Activated T-helper 1 cell treated with anti-CD3 and anti-CD28 coated beads, Interleukin-2, amount 50 U/mL, for 16 hours (primary cell): Measurements from ENCODE around the gene ZNF644.
A peak's percentile ranks its signal among the peaks of the same experiment; 100 is the strongest.
"Not testable (repeated sequence)": the region's sequence is repeated elsewhere in the genome, so short reads cannot be mapped to it uniquely, and the experiment has no call there.

ENCODE experiments used
- DNase-seq, 2 donors: peaks; one replicate each; pipeline ENCODE4 v3.0.0-alpha.2; 2020; ENCODE audit warnings: low read depth in 1 of 2, low spot score in 1 of 2

ZNF644 gene

DNA sequence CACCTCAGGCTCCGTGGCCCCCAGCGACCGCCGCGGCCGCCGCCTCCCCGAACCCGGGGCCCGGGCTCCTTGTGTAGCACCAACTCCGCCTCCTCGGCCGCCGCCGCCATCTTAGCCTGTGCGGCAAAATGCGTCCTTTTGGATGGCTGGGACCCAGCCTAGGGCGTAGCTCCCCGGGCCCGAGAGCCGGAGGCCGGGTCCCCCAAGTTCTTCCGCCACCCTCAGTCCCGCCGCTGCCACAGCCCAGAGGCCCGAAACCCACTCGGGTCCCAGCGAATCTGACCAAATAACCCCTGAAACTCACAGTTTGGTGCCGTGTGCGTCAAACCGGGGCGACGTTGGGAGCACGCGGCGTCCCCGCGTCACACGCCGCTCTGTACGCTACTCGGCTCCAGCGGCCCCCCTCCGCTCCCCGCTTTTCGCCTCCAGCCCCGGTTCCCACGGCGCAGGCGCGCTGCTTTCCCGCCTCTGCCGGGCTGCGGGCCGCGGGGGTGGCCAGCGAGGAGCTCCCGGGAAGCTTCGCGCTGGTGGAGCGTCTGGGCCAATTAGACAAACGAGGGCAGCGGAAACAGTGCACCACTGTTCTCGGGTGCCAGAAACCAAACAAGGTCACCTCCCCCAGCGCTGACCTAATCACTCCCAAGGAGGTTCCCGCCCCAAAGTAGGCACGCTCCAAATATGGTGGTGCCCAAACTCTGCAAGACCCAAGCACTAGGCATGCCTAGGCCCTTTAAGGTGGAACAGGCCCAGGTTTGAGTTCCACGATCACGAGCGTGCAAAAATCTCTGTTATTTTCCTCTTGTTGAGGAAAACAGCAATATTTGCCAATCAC, at the start of gene ZNF644:
Gene ZNF644, minus strand, starts transcription at position 350 of the 832 bp plus-strand sequence. CDS start 39,682 bp downstream, outside the sequence.
- peak; percentile 72 to 81 for DNase-seq

DNA sequence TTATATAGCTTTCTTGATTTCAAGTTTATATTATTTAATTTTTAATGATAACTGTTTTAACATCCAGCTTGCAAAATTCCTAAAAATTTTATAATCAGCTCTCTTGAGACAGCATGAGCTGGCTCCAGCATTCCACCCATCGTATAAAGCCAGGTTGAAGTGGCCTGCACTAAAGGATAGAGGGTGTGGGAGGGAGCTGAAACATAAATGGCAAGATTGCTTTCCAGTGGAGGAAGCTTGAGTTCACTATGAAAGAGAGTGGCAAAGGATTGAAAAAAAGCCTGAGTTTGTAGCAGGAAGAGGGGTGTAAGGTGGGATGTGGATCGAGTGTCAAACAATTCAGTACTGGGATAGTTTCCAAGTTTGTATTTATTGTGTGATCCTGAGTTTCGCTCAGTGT, 48.5 kb upstream of the ZNF644 start:
- no peak for DNase-seq

DNA sequence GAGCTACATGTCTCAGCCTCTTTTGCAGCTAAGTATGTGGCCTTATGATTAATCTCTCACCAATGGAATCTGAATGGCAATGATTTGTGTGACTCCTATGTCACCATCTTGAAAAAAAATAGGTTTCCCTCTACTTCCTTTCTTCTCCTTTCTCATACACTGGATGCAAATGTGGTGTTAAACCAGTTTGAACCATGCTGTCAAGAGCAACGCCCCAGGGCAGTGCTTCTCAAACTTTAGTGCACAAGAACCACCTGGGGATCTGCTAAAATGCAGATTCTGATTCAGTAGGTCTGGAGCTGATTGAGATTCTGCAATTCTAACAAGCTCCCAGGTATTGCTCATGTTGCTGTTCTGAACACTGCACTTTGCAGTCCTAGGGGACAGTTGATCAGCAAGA, 44.7 kb upstream of the ZNF644 start:
- DNase-seq, result no peak

DNA sequence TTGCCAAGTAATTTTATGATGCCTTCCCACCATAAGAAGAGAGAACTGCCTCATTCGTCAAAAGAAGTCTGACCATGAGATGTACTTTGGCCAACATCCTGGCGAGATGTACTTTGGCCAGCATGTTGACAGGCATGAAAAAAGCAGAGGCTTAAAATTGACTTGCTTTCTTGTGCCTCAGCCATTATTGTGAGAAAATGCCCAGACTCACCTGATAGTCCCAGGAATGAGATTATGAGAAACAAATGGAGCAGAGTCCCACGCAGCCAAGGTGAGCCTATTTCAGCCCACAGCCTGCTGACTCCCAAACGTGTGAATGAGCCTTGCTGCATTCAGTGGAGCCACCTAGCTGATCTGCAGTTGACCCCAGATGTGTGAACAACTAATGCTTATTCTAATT, 43.5 kb upstream of the ZNF644 start:
- no peak for DNase-seq

DNA sequence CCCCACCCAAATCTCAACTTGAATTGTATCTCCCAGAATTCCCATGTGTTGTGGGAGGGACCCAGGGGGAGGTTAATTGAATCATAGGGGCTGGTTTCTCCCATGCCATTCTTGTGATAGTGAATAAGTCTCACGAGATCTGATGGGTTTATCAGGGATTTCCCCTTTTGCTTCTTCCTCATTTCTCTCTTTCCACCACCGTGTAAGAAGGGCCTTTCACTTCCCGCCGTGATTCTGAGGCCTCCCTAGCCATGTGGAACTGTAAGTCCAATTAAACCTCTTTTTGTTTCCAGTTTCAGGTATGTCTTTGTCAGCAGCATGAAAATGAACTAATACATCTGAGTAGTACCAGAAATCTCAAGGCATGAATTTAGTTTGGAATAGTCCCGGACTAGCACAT, 41.6 kb upstream of the ZNF644 start:
- not testable (repeated sequence) for DNase-seq

DNA sequence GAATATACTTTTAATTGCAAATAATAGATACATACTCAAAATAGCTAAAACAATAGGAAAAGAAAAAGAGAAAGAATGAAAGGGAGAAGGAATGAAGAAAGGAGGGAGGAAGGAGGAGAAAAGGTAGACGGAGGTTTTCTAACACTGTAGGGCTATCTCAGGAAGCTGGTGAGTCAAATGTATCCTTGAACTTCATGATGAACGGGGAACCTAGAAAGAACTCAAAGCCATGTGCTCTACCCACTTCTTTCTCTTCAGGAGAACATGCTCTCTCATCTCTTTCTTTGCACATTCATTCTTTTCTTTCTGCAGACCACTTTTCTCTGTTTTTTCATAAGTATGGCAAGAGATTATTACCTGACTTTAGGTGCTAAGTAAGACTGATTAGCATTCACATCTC, 37.3 kb upstream of the ZNF644 start:
- no peak for DNase-seq

DNA sequence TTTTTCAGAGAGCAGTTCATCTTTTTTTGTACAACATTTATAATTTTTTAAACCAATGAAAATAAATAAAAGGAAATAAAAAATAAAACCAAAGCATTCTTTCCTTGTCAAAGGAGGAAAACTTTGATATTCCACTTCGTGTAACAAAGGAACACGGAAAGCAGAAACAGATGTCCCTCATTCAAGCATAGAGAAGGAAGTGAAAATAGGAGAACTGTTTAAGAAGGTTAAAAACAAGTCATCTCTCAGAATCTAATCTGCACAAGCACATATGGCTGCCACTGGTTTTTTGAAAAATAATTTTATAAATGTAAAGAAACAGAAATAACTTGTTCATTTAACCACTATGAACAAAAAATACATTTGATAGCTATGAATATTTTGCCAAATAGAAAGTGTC, 35.9 kb upstream of the ZNF644 start:
- DNase-seq, result no peak

DNA sequence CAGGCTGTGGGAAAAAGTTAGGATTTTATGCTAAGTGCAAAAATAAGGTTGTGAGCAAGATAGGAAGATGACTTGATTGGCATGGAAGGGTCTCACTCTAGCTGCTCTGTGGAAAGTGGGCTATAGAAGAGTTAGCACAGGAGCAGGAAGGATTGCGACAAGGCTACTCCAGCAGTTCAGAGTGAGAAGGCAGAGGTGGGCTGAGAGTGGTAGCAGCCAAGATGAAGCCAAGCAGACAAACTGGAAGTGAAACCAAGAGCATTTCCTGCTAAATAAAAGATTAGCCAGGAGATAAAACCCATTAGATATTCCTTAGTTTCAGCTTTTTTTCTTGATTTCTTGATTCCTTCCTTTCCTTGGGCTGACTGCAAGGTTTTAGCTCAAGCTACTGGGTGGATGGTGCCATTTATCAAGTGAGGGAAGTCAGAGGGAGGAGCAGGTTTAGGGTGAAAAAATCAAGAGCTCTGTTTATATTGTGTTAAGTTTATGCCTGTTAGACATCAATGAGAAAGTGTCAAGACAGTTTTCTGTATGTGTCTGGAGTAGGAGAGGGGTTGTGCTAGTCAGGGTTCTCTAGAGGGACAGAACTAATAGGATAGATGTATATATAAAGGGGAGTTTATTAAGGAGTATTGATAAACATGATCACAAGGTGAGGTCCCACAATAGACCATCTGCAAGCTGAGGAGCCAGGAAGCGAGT, 33.1 kb upstream of the ZNF644 start:
- DNase-seq, result no peak

DNA sequence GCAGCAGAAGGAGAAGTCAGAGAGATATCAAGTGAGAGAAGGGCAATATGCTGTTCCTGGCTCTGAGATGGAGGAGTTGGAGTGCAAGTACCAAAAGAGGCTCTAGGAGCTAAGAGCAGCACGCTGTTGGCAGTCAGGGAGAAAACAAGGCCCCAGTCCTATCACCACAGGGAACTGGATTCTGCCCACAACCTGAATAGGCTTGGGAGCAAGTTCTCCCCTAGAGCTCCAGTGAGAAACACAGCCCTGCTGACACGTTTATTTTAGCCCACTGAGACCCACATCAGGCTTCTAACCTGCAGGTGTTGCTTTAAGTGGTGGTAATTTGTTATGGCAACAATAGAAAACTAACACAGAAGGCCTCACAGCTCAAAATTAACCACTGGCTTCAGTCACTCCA, 31.8 kb upstream of the ZNF644 start:
- DNase-seq, result no peak

DNA sequence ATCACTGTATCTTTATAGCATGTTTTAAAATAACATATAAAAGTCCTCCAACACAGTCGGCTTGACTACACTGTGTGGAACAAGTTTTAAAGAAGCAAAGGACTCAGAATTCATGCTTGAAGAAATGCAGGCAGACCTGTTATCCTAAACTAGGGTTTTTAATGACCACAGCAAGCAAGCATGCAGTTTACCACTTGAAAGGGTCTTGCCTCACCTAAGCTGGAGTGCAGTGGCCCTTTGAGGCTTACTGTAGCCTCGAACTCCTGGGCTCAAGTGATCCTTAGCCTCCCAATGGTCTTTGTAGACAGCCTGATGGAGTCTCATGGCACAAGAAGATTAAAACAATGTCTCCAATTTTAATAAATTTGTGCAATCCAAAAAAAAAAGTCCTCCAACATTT, 27.7 kb upstream of the ZNF644 start:
- not testable (repeated sequence) for DNase-seq

DNA sequence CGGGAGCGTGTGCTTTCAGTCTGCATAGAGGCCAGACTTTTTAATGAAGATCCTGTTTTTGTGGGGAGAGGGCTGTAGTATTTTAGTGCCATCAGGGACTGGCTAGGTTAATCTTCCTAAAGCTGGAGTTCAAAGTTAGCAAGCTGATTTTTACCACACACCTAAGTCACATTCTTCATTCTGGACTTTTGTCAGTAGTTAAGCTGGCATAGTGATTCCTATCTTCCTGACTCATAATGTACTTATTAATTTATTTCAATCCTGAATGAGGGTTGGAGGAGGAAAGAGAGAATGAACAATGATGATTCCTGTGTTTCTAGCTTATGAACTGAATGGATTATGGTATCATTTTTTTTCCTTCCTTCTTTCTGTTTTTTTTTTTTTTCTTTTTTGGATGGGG, 24.9 kb upstream of the ZNF644 start:
- no peak for DNase-seq

DNA sequence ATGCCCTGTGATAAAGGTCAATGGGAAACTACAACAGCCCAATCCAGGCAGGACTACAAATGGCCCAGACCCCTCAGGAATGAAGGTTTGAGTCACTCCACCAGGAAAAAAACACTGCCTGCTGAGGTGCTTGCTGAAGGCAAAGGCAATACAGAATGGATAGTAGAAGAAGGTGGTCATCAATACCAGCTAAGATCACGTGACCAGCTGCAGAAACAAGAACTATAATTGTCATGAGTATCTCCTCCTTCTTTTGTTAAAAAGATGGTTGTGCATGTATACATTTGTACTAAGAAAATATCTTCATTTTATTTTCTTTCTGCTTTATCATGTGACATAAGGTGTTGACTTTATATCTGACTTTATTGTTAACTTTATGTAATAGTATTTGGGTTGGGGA, 23.4 kb upstream of the ZNF644 start:
- no peak for DNase-seq

DNA sequence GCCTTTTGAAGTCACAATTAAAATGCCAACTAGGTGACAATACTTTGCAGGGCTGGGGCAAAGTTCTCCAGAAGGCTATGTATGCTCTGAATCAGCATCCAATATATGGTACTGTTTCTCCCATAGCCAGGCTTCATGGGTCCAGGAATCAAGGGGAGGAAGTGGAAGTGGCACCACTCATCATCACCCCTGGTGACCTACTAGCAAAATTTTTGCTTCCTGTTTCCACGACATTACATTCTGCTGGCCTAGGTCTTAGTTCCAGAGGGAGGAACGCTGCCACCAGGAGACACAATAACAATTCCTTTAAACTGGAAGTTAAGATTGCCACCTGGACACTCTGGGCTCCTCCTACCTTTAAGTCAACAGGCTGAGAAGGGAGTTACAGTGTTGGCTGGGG, 22.9 kb upstream of the ZNF644 start:
- DNase-seq, result not testable (repeated sequence)

DNA sequence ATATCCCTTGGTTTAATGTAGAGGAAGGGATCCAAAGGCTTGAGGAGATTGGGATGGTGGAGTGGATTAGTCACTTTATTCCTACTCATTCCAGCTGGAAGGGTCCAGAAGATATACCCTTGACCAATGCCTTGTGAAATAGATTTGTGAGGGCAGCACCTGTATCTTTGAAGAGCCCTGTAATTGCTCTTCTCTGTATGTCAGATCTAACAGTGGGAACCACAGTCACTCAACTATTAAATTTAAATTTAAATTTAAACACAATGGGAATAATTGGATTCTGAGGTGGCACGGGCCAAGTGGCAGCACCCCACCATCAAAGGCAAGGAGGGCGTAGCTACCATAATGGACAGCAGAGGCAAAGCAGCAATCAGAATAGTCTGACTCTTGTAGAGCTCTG, 20.5 kb upstream of the ZNF644 start:
- DNase-seq, result not testable (repeated sequence)

DNA sequence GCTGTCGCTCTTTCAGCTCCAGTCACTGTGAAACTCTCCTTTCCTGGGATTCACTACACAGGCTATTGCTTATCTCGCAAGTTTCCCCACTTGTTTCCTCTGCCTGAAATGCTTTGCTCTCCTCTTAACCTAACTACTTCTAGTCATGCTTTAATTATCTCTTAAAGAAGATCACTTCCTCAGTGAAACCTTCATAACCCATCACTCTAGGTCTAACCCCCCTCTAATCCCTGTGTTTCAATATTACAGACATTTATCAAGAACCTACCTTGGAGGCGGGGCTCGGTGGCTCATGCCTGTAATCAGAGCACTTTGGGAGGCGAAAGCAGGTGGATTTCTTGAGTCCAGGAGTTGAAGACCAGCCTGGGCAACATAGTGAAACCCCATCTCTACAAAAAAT, 16.7 kb upstream of the ZNF644 start:
- no peak for DNase-seq

DNA sequence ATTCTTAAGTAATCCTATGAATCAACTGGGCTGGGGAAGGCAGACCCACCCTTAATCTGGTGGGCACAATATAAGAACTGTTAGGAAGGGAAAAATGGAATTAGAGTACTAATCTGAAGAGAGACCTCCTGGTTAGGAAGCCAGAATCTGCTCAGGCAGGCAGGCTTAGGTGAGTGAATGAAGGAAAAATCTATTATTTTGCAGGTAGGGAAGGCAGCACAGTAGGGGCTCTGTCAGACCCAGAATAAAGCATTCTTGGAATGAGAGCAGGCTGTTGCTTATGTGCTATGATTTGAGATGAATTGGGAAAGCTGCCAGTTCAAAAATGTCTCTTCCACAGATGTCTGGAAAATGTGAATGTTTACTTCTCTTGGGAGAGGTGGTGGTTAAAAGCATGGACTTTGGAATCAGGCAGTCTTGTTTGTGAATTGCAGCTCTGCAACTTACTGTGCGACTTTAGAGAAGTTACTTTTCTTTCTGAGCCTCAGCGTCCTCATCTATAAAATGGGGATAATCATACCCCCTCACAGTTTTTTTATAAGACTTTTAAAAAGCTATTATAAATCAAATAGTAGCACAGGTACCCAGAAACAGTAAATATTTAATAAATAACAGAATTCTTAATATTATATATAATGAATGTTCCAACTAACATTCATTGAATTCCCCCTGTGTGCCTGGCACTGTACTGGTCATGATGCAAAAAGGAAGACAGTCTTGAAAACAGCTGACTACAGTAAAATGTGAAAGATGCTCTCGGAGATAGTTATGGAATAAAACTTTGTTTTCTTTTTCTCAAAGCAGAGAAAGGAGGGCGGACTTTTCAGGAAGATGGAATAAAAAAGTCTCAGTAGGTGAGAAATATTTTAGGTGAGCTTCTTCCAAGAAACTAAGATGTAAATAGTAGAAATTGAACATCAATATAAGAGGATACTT, 15.3 kb upstream of the ZNF644 start:
- no peak for DNase-seq

DNA sequence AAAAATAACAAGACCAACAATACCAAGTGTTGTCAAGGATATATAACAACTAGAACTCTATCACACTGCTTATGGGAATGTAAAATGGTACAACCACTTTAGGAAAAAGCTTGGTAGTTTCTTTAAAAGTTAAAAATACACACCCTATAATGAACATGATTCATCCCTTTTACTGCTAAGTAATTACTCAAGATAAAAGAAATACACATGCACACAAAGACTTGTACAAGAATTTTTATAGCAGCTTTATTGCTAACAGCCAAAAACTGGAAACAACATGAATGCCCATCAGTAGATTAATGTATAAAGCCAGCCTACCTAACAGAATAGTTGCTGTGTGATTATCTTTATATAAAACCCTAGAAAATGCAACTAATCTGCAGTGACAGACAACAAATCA, 10.5 kb upstream of the ZNF644 start:
- no peak for DNase-seq

DNA sequence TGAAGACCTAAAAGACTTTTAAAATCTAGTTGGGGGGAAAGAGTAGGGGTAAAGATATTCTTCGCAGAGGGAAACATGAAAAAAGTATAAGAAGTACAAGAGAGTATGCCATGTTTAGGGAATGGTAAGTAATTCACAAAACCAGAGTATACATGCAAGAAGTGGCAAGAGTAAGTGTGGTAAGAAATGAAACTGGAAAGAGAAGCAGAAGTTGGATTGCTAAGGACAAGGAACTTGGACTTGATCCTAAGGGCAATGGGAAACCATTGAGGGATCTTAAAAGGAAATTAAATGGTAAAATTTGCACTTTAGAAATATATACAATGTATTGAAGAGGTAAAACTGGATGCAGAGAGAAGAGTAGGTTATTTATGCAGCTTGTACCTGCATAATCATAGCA, 9.2 kb upstream of the ZNF644 start:
- DNase-seq, result no peak

DNA sequence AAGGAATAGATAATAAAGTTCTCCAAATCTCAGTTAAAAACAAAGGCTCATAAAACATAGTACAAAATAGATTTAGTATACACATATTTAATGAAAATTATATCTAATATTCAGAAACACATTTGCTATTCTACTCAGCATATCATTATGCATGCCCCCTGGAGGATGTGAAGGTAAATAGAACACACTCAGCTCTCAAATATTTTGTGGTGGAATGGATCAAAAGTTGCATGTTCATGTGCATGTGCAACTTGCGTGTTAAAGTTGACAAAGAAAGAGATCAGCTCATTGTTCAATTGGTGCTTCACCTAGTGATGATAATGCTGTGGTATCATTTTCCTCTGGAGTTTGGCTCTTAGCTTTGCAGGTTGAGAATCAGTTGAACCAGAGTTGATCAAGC, 4.9 kb upstream of the ZNF644 start:
- DNase-seq, result no peak

DNA sequence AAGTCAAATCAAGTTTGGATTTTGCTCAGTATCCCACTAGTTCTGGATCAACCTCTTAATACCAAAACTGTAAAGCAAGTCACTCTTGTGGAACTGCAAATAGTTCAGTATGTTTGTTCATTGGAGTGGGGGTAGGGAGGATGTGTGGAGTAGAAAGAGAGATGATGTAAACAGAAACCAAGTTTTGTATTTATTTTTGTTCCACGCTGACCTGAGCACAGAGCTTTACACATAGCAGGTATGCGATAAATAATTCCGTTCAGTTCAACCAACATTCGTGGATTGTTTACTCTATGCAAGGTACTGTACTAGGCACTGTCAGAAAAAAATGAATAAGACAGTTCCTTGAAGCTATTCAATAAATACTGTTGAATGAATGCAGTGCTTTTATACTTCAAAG, 4.5 kb upstream of the ZNF644 start:
- DNase-seq, result no peak

DNA sequence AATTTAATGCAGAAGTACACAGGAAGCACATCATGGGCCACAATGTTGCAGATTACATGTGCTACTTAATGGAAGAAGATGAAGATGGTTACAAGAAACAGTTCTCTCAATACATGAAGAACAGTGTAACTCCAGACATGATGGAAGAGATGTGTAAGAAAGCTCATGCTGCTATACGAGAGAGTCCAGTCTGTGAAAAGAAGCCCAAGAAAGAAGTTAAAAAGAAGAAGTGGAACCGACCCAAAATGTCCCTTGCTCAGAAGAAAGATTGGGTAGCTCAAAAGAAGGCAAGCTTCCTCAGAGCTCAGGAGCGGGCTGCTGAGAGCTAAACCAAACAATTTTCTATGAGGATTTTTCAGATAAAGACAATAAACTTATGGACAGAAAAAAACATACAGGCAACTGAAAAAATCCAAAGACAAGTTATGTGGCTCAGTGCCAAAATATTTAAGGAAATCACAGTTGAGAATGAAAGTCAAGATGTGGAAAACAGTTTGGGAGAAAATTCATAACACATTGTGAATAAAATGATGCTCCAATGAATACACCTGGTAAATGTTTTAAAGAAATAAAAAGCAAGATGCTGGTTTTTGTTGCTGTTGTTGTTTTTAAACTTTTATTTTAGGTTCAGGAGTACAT, 2.8 kb upstream of the ZNF644 start:
- no peak for DNase-seq
